GM19463 (cell line): Measurements from ENCODE around the gene GRM7.

ENCODE experiments used
- ATAC-seq: cut with Tn5 transposase; IDR thresholded peaks from one replicate; pipeline ENCODE4 v1.9.1; 2021; ENCODE audit warnings: mild to moderate bottlenecking, moderate library complexity; ENCODE audit not compliant: unreplicated experiment

The GRM7 gene

DNA sequence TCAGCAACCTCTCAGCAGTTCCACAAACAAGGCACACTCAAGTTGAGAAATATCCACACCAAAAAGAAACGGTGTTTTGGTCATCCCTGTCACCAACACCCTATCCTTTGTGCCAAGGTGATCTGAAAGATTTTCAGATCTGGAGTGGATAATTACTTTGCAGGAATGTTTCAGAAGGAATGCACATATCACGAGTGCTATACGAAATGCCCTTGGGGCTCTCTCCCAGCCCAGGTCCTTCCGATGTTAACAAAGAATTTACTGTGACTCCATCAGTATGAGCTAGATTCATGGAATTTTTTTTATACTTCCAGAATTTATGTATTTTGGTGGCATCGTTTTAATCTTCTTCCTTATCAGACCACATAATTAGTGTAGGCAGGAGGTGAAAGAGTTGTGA lies 105.0 kb downstream of the GRM7 start:
- no peak for ATAC-seq

DNA sequence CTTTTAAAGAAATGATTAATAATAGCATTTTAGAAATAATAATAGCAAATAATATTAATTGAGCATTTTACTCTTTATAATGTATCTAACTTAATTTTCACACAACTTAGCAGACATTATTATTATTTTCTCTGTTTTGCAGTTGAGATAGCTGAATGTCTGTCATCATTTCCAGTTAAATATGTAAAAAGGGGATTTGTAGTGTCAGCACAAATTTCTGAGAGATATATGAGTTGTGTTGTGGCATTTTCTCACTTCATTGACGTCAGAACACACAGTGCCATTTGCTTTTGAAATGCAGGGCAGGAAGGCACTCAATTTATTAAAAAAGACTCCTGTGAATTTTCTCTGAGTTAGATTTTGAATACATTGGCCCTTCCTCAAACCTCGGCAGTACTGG lies 111.0 kb downstream of the GRM7 start:
- ATAC-seq: no peak

GRCh38 chr3:6985848-6986247 lies 124.9 kb downstream of the GRM7 start:
- ATAC-seq: no peak

DNA sequence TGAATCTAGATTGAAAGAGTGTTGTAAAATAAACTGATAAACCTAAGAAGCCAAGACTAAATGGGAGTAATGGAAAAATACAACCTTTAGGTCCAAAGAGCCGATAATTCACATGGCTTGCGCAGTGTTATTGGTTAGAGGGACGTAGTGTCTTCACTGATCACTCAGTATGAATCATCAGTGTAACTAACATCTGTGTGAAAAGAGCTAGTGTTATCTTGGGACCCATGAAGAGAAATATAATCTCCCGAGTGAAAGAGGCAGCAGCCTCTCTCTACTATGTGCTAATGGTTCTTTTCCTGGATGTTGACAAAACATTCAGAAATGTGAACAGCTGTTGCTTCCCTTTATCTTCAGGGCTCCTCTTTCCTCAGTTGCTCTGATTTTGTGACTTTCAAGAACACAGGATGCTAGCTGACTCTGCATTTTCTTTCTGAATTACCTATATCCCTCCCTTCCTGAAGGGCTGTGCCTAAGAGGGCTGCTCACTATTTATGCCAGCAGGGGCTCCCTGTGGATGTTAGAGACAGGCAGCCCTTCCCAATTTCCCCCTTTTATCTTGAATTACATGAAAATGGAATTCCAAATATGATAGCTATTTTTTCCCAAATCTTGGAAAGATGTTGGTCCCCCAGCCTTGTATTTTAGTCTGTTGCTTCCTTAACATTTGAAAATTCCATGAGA lies 128.8 kb downstream of the GRM7 start:
- ATAC-seq: no peak

GRCh38 chr3:6994081-6994668 lies 133.3 kb downstream of the GRM7 start:
- ATAC-seq: no peak

- no peak for ATAC-seq
Observed at GRCh38 chr3:7000501-7000900, 139.6 kb downstream of the GRM7 start.

- no peak for ATAC-seq
Observed at GRCh38 chr3:7001370-7001769, 140.5 kb downstream of the GRM7 start.

DNA sequence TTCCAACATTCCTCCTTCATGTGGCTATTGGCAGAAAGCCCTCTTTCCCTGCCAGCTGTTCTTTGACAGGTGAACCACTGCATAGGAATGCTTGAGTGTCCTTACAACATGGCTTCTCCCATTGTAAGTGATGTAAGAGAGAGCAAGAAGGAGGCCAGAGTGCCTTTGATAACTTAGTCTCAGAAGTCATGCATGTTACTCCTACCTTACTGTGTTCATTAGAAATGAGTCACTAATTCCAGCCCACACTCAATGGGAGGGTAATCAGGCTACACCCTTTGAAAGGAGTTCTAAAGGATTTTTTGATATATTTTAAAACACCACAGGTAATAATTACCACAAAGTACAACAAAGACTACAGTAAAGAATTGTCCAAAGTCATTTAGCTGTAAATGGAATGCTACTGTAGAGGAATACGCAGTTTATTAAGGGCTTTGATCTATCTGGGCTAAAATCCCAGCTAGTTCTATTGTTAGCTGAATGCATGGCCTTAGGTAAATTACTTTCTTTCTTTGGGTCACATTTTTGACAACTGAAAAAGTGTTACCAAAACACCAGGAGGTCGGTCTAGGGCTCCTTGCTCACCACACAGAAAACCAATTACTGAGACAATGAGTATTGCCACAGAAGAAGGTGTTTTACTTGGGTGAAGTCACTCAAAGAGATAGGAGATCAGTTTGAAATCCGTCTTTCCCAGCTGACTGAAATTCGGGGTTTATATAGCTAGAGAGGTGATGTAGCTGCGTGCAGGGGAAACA lies 154.9 kb downstream of the GRM7 start:
- no peak for ATAC-seq

- ATAC-seq: no peak
Observed at GRCh38 chr3:7025581-7026300, 164.8 kb downstream of the GRM7 start.

- no peak for ATAC-seq
Observed at GRCh38 chr3:7029562-7029961, 168.6 kb downstream of the GRM7 start.

- ATAC-seq: no peak
Observed at GRCh38 chr3:7038394-7038793, 177.5 kb downstream of the GRM7 start.

- ATAC-seq: no peak
Observed at GRCh38 chr3:7062714-7063113, 201.8 kb downstream of the GRM7 start.

DNA sequence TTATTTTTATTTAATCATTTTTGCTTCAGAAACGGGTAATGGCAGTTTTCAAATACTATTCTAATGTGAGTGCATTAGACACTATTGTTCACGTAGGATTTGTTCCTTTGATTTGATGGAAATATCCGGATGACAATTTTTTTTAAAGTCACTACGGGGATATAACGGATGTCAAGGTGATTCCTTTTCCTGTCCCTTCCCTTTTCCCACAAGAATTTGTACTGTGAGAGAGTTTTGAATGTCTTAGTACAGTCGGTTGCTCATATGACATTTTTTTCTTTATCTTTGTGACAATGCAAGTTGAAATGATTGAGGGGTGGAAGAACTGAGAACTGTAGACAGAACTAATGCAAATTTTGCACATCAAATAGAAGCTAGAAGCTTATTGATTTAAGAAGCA lies 209.5 kb downstream of the GRM7 start:
- ATAC-seq: no peak

DNA sequence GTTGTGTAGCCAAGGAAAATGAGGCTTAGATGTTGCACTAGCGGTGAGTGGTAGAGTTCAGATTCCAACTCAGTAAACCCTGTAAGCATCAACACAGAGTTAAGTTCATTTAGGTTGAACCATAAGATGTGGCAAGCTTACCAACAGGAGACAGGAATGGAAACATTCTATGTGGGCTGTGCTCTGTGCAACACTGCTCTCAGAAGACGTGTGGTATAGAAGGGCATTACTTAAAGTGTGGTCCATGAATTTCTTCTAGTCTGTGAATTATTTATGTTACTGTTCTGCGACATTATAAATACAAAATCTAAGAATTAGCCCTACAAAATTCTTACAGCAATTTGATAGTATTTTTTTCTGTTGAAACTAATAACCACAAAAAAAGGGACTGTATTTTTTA lies 213.3 kb downstream of the GRM7 start:
- ATAC-seq: no peak

GRCh38 chr3:7075117-7075516 lies 214.2 kb downstream of the GRM7 start:
- ATAC-seq: peak; percentile 53

DNA sequence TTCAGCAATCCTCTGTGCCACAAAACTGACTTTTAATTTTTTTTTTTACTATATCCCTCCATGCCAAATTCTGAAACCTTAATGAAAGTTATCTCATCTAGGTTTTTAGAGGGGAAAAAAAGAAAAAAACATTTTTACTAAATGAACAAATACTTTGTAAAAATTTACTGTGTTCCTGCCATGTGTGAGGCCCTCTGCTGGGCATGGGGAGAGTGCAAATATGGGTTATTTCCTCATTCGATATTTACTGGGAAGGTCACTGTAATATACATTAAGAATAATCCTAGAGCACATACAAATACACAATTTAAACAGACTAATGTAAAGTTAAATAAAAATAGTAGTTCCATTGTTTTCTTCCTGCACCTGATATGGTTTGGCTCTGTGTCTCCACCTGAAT lies 215.0 kb downstream of the GRM7 start:
- no peak for ATAC-seq

DNA sequence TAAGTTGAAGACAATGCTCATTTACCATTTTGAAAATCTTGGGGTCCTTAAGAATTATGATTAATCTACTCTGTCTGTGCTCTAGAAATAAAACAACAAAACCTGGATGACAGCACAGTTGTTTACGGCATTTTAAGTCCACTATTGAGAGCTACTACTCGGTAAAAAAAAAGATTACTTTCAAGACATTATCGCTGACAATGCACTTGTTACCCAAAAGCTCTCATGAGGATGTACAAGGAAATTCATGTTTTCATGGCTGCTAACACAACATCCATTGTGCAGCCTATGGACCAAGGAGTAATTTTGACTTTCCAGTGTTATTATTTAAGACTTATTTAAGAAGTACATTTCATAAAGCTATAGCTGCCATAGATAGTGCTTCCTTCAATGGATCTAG lies 221.3 kb downstream of the GRM7 start:
- ATAC-seq: no peak

DNA sequence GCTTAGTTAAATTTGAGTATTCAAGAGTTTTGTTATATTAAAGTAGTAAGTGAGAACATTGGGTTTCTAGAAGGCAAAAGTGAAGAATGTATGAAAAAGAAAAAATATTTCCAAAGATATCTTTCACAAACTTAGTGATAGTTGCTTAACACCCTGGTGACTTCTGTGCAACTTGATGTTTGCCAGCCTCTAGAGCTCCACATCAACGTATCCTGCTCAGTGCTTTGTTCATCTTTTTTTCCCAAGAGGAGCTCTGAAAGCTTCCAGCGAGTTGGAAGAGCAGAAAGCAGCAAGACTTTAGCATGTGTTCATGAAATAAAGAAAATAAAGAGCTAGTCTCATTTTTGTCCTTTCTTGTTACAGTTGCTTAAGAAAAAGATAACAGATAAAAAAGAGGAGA lies 225.5 kb downstream of the GRM7 start:
- ATAC-seq: no peak

DNA sequence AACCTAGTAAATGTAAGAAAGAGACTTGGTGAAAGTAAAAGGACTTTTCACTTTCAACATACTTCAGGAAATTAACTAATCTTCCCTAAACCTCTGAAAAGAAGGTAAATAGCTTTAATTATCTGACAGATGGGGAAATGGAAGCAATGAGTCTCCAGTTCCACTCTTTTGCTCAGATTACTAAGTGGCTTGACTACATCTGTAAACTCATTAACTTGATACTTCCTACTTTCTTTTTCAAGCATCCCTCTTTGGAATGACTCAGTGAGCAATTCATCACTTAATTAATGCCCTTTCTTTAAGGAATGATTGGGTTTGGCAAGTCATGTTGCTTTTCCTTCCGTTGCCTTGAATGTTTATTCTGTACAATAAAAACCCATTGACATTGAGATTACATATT lies 234.2 kb downstream of the GRM7 start:
- no peak for ATAC-seq

- no peak for ATAC-seq
Observed at GRCh38 chr3:7100136-7100535, 239.2 kb downstream of the GRM7 start.

- no peak for ATAC-seq
Observed at GRCh38 chr3:7106635-7107034, 245.7 kb downstream of the GRM7 start.
